ENCODE measurements around the gene DHCR7.

DHCR7 gene

GRCh38 chr11:71486320-71486719 lies 38.1 kb upstream of the DHCR7 start:
- no peak overlapping the region for H3K4me2 ChIP-seq (ENCODE audit: low read depth, low read length, poor library complexity, severe bottlenecking)
- no peak overlapping the region for H3K9ac ChIP-seq (ENCODE audit: low read length)
- H3K9me3 ChIP-seq (ENCODE audit: insufficient read depth, low read length) = no peaks in the 10 kb centered on the region
- no peaks in the 10 kb centered on the region for H3K9me2 ChIP-seq (replicated peaks; ENCODE audit: insufficient read depth, low read length)
- no peaks in the 10 kb centered on the region for H3K79me2 ChIP-seq (ENCODE audit: insufficient read depth, low read length)
- H3K36me3 ChIP-seq (ENCODE audit: low read length) = no peaks in the 10 kb centered on the region
- no peak overlapping the region for H3K4me3 ChIP-seq (ENCODE audit: insufficient read depth, low read length, poor library complexity, severe bottlenecking)
- H3K27ac ChIP-seq (ENCODE audit: low read depth, low read length) = no peak overlapping the region
- H4K20me1 ChIP-seq (ENCODE audit: low read depth, low read length) = no peaks in the 10 kb centered on the region
- H3F3A ChIP-seq (ENCODE audit: insufficient read depth) = no peaks in the 10 kb centered on the region
- TF ChIP-seq EZH2phosphoT487 (conservative IDR thresholded peaks at IDR 0.05; ENCODE audit: low read length) (no peak), CTCF (IDR thresholded peaks at IDR 0.05; ENCODE audit: insufficient read depth, low read length, poor library complexity, severe bottlenecking) (no peak)
- no peaks in the 10 kb centered on the region for H3K27me3 ChIP-seq (ENCODE audit: low read length)
- H2AFZ ChIP-seq (ENCODE audit: low read depth, low read length, severe bottlenecking) = no peak overlapping the region

- no peaks in the 10 kb centered on the region for H3K9me2 ChIP-seq (replicated peaks; ENCODE audit: insufficient read depth, low read length)
- no peak for TF ChIP-seq EZH2phosphoT487 (conservative IDR thresholded peaks at IDR 0.05; ENCODE audit: low read length)
- no peak for TF ChIP-seq CTCF (IDR thresholded peaks at IDR 0.05; ENCODE audit: insufficient read depth, low read length, poor library complexity, severe bottlenecking)
- no peaks in the 10 kb centered on the region for H3K27me3 ChIP-seq (ENCODE audit: low read length)
- H3K4me2 ChIP-seq (ENCODE audit: low read depth, low read length, poor library complexity, severe bottlenecking) = no peak overlapping the region
- H3K27ac ChIP-seq (ENCODE audit: low read depth, low read length) = no peak overlapping the region
- H3F3A ChIP-seq (ENCODE audit: insufficient read depth) = no peaks in the 10 kb centered on the region
- H3K36me3 ChIP-seq (ENCODE audit: low read length) = no peaks in the 10 kb centered on the region
- no peaks in the 10 kb centered on the region for H4K20me1 ChIP-seq (ENCODE audit: low read depth, low read length)
- H3K79me2 ChIP-seq (ENCODE audit: insufficient read depth, low read length) = no peaks in the 10 kb centered on the region
- H2AFZ ChIP-seq (ENCODE audit: low read depth, low read length, severe bottlenecking) = no peak overlapping the region
- H3K9ac ChIP-seq (ENCODE audit: low read length) = no peak overlapping the region
- no peaks in the 10 kb centered on the region for H3K9me3 ChIP-seq (ENCODE audit: insufficient read depth, low read length)
- H3K4me3 ChIP-seq (ENCODE audit: insufficient read depth, low read length, poor library complexity, severe bottlenecking) = no peak overlapping the region
Observed at GRCh38 chr11:71485466-71485865, 37.3 kb upstream of the DHCR7 start.

- no peaks in the 10 kb centered on the region for H3F3A ChIP-seq (ENCODE audit: insufficient read depth)
- H3K9me3 ChIP-seq (ENCODE audit: insufficient read depth, low read length) = no peaks in the 10 kb centered on the region
- no peaks in the 10 kb centered on the region for H3K27me3 ChIP-seq (ENCODE audit: low read length)
- H3K79me2 ChIP-seq (ENCODE audit: insufficient read depth, low read length) = no peaks in the 10 kb centered on the region
- no peak overlapping the region for H3K4me2 ChIP-seq (ENCODE audit: low read depth, low read length, poor library complexity, severe bottlenecking)
- H3K27ac ChIP-seq (ENCODE audit: low read depth, low read length) = no peak overlapping the region
- TF ChIP-seq CTCF (IDR thresholded peaks at IDR 0.05; ENCODE audit: insufficient read depth, low read length, poor library complexity, severe bottlenecking) = no peak
- H3K4me3 ChIP-seq (ENCODE audit: insufficient read depth, low read length, poor library complexity, severe bottlenecking) = no peak overlapping the region
- H3K9me2 ChIP-seq (replicated peaks; ENCODE audit: insufficient read depth, low read length) = no peaks in the 10 kb centered on the region
- no peaks in the 10 kb centered on the region for H3K36me3 ChIP-seq (ENCODE audit: low read length)
- H3K9ac ChIP-seq (ENCODE audit: low read length) = no peak overlapping the region
- H4K20me1 ChIP-seq (ENCODE audit: low read depth, low read length) = no peaks in the 10 kb centered on the region
- H2AFZ ChIP-seq (ENCODE audit: low read depth, low read length, severe bottlenecking) = no peak overlapping the region
Observed at GRCh38 chr11:71485063-71485399, 36.8 kb upstream of the DHCR7 start.

All from SU-DHL-6 (cell line).